ENCODE results near the gene SLC35E4.
"Not testable (repeated sequence)": the region's sequence is repeated elsewhere in the genome, so short reads cannot be mapped to it uniquely, and the experiment has no call there.

The SLC35E4 gene

GRCh38 chr22:30612789-30613188 lies 22.8 kb upstream of the SLC35E4 start:
- no peak for DNase-seq

- no peak for DNase-seq
Observed at GRCh38 chr22:30614268-30614667, 21.3 kb upstream of the SLC35E4 start.

GRCh38 chr22:30614879-30615278 lies 20.7 kb upstream of the SLC35E4 start:
- no peak for DNase-seq

GRCh38 chr22:30615543-30615954 lies 20.0 kb upstream of the SLC35E4 start:
- no peak for DNase-seq

GRCh38 chr22:30617819-30618218 lies 17.8 kb upstream of the SLC35E4 start:
- no peak for DNase-seq

- DNase-seq: not testable (repeated sequence)
Observed at GRCh38 chr22:30619909-30620308, 15.7 kb upstream of the SLC35E4 start.

- DNase-seq: no peak
Observed at GRCh38 chr22:30626413-30626812, 9.2 kb upstream of the SLC35E4 start.

- no peak for DNase-seq
Observed at GRCh38 chr22:30627471-30627870, 8.1 kb upstream of the SLC35E4 start.

- DNase-seq: no peak
Observed at GRCh38 chr22:30628491-30628890, 7.1 kb upstream of the SLC35E4 start.

- not testable (repeated sequence) for DNase-seq
Observed at GRCh38 chr22:30631469-30631868, 4.1 kb upstream of the SLC35E4 start.

GRCh38 chr22:30634471-30635233 lies 929 bp upstream of the SLC35E4 start:
- peak; percentile 97 for DNase-seq

GRCh38 chr22:30636226-30637077 lies 871 bp downstream of the SLC35E4 start:
- DNase-seq: peak; percentile 74

- DNase-seq: no peak
Observed at GRCh38 chr22:30637701-30638114, 2.1 kb downstream of the SLC35E4 start.

- DNase-seq: no peak
Observed at GRCh38 chr22:30640361-30640760, 4.8 kb downstream of the SLC35E4 start.

GRCh38 chr22:30640839-30641430 lies 5.4 kb downstream of the SLC35E4 start:
- DNase-seq: no peak

- DNase-seq: no peak
Observed at GRCh38 chr22:30643055-30643875, 7.7 kb downstream of the SLC35E4 start.

GRCh38 chr22:30646518-30647160 lies 11.1 kb downstream of the SLC35E4 start:
- DNase-seq: no peak

- no peak for DNase-seq
Observed at GRCh38 chr22:30647536-30647935, 12.0 kb downstream of the SLC35E4 start.

- no peak for DNase-seq
Observed at GRCh38 chr22:30648825-30649224, 13.2 kb downstream of the SLC35E4 start.

- DNase-seq: peak; percentile 90
Observed at GRCh38 chr22:30649430-30650007, 13.9 kb downstream of the SLC35E4 start.

GRCh38 chr22:30650508-30651116 lies 15.0 kb downstream of the SLC35E4 start:
- no peak for DNase-seq
